ENCODE data around the gene RNF2.

Gene RNF2

GRCh38 chr1:185110145-185110544 lies 64.8 kb downstream of the RNF2 start:
- no peak for TF ChIP-seq CTCF (IDR thresholded peaks at IDR 0.05; ENCODE audit: borderline replicate concordance, insufficient read depth, low read depth, low read length)
- no peak overlapping the region for H3K4me3 ChIP-seq (ENCODE audit: low read depth, low read length)

- no peak for TF ChIP-seq CTCF (IDR thresholded peaks at IDR 0.05; ENCODE audit: borderline replicate concordance, insufficient read depth, low read depth, low read length)
- no peak overlapping the region for H3K4me3 ChIP-seq (ENCODE audit: low read depth, low read length)
Observed at GRCh38 chr1:185111873-185112272, 66.5 kb downstream of the RNF2 start.

GRCh38 chr1:185112356-185112755 lies 67.0 kb downstream of the RNF2 start:
- no peak overlapping the region for H3K4me3 ChIP-seq (ENCODE audit: low read depth, low read length)
- TF ChIP-seq CTCF (IDR thresholded peaks at IDR 0.05; ENCODE audit: borderline replicate concordance, insufficient read depth, low read depth, low read length) = no peak

GRCh38 chr1:185129708-185130107 lies 84.3 kb downstream of the RNF2 start:
- no peak overlapping the region for H3K4me3 ChIP-seq (ENCODE audit: low read depth, low read length)
- TF ChIP-seq CTCF (IDR thresholded peaks at IDR 0.05; ENCODE audit: borderline replicate concordance, insufficient read depth, low read depth, low read length) = no peak

GRCh38 chr1:185132534-185132933 lies 87.2 kb downstream of the RNF2 start:
- no peak for TF ChIP-seq CTCF (IDR thresholded peaks at IDR 0.05; ENCODE audit: borderline replicate concordance, insufficient read depth, low read depth, low read length)
- no peak overlapping the region for H3K4me3 ChIP-seq (ENCODE audit: low read depth, low read length)

- H3K4me3 ChIP-seq (ENCODE audit: low read depth, low read length) = no peak overlapping the region
- TF ChIP-seq CTCF (IDR thresholded peaks at IDR 0.05; ENCODE audit: borderline replicate concordance, insufficient read depth, low read depth, low read length) = no peak
Observed at GRCh38 chr1:185137896-185138545, 92.7 kb downstream of the RNF2 start.

- H3K4me3 ChIP-seq (ENCODE audit: low read depth, low read length) = no peak overlapping the region
- TF ChIP-seq CTCF (IDR thresholded peaks at IDR 0.05; ENCODE audit: borderline replicate concordance, insufficient read depth, low read depth, low read length) = no peak
Observed at GRCh38 chr1:185139246-185139645, 93.9 kb downstream of the RNF2 start.

Data from GM12875 (cell line).